HG03025 (cell line): ENCODE results near the gene PDHA1.

Source experiments
- ATAC-seq: cut with Tn5 transposase; IDR thresholded peaks from one replicate; pipeline ENCODE4 v1.9.1; 2021; ENCODE audit warnings: mild to moderate bottlenecking, moderate library complexity; ENCODE audit not compliant: unreplicated experiment, low FRiP score

Gene PDHA1

GRCh38 chrX:19343535-19344408, at the start of gene PDHA1:
Gene PDHA1 (plus strand): TSS chrX:19343927. CDS start chrX:19344038, 111 bp downstream.
- peak; percentile 95 for ATAC-seq

DNA sequence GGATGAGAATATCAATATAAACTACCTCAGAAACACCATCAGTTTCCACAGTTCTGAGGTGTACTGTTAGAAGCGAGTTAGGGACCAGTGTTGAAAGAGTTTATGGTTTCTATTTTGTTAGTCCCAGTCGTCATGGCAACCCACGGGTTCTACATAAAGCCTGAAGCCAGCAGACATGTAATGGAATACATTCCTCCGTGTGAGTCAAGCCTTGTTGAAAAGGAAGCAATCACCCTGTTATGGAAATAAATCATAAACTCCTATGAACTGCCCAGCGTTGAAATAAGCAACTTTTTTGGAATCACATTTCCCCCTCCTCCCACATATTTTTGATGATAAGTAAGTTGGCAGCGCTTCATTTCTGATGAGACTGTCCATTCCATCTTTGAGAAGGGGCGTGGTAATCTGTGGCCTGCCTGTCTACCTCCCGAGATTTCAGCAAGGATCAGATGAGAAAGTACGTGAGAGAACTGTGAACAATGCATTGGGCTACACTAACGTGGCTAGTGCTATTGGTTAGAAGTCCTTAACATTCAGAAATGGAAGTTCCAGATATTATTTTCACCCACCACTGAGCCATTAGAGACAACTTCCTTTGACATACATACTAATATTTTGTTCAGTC, 40.4 kb upstream of the PDHA1 start:
- ATAC-seq: no peak

DNA sequence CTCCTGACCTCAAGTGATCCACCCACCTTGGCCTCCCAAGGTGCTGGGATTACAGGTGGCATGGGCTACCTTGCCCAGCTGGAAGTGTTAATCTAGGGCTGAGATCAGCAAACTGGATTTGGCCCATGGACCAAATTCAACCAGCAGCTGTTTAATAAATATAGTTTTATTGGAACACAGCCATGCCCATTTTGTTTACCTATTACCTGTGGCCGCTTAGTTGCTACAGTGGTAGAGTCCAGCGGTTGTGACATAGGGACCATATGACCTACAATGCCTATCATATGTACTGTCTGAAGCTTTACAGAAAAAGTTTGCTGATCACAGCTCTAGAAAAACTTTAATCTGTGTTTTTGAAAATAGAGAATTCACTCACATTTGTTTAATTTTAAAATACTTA, 17.2 kb upstream of the PDHA1 start:
- ATAC-seq: no peak

DNA sequence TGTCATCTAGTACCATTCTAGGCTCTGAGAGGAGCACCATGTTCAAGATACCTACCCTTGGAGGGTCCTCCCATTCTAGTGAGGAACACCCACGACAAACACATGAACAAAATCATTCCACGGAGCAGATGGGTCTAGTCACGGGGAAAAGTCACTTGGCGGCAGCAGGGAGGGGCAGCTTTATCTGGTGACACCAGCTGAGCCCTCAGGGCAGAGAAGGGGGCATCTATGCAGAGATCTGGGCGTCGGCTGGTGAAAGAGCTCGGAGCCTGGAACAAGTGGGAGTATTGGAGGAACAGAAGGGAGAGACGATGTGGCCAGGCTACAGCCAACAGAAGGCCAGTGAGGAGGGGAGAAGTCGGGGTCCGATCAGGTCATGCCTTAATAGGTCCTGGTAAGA, 11.9 kb upstream of the PDHA1 start:
- ATAC-seq: no peak

- ATAC-seq: no peak
Observed at GRCh38 chrX:19332983-19333382, 10.7 kb upstream of the PDHA1 start.

GRCh38 chrX:19334945-19335626, 8.6 kb upstream of the PDHA1 start:
- ATAC-seq: no peak

DNA sequence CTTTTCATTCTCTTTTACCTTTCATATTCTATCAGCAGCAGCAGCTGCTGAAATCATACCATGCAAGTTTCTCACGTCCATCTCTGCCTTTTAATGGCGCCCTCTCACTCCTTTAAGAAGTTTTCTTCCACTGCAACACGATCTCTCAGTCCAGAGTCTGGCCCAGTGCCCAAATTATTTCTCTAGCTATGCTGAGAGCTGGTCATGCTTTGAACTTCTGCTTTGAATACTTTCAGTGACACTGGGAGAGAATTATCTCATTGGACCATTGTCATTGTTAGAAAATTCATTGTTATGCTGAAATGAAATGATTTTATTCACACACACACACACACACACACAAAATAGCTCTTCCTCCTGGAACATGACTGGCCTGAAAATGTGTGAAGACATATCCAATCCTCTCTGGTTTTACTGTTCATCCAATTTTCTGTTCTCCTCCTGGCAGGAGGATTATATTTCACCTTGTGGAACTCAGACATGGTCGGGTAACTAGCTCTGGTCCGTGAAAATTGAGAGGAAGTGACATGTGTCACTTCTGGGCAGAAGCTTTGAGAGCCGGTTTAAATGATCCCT, 1.3 kb upstream of the PDHA1 start:
- no peak for ATAC-seq

- ATAC-seq: no peak
Observed at GRCh38 chrX:19343085-19343534, 617 bp upstream of the PDHA1 start.

DNA sequence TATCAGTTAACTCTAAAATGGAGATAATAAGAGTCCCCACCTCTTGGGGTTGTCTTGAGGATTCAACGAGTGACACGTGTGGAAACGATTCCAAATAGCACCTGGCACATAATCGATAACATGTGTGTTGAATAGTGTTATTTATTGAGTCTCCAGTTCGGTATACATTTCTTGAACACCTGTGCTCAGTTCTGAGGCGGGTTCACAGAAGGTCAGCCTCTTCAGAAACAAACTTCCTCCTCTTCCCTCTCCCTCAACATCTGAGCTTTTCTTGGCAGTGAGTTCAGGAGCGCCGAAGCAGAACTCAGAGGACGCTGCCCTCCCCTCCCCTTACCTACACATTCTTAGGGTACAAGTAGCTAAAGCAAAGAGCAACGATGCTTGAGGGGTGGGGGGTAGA, 934 bp downstream of the PDHA1 start:
- no peak for ATAC-seq

GRCh38 chrX:19347916-19348315, 4.2 kb downstream of the PDHA1 start:
- ATAC-seq: no peak

DNA sequence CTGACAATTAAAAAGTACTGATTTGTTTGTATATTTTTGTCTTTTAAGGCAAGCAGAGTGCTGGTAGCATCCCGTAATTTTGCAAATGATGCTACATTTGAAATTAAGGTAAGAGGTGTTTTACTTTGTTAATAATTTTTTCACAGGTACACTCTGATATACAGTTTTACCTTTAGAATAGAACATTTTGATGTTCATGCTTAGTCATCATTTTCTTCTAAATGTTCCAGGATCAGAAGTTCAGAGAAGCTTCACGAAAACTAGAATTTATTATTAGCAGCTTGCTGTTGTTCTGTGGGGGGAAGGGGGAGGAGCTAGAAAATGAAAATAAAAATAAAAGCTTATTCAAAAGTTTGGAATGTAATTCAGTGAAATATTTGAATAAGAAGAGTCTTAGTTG, 5.5 kb downstream of the PDHA1 start:
- no peak for ATAC-seq

- ATAC-seq: peak; percentile 59
Observed at GRCh38 chrX:19350941-19351384, 7.2 kb downstream of the PDHA1 start.

DNA sequence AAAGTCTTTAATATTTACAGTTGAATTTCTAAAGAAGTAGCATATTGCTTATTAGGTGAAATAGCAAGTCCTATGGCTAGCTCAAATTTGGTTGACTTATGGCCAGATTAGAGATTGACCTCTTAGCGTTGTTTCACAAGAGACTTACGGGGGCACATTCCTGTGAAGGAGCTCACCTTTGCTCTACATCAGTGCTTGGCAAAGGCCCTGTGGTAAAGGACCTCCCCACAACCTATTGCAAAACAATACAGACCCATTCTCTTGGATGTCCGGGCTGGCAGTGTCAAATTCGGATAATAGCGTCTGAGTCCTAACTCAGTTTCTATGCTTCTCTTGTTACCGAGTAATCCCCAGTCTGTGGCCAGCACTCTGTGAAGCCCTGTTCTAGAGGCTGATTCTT, 10.9 kb downstream of the PDHA1 start:
- ATAC-seq: no peak

DNA sequence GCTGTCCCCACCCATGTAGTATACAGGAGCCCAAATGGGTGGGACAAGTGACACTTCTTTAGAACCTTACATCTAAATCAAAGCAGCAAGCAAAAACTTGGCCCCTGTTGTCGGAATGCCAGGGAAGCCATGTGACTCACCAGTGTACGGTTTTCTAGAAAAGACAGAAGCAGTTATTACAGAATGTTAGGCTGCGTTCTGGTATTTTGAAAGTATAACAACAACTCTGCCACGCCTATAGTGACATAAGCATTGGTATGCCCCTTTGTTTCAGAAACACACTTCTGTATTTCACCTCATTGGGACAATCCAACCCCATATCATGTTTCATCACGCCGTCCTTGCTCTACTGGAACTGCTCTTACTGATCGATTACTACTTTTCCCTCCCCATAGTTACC, 14.8 kb downstream of the PDHA1 start:
- no peak for ATAC-seq

GRCh38 chrX:19360903-19361302, 17.2 kb downstream of the PDHA1 start:
- no peak for ATAC-seq

- ATAC-seq: no peak
Observed at GRCh38 chrX:19361701-19362100, 18.0 kb downstream of the PDHA1 start.

- ATAC-seq: no peak
Observed at GRCh38 chrX:19368576-19368975, 24.8 kb downstream of the PDHA1 start.

GRCh38 chrX:19370061-19370460, 26.3 kb downstream of the PDHA1 start:
- ATAC-seq: no peak

DNA sequence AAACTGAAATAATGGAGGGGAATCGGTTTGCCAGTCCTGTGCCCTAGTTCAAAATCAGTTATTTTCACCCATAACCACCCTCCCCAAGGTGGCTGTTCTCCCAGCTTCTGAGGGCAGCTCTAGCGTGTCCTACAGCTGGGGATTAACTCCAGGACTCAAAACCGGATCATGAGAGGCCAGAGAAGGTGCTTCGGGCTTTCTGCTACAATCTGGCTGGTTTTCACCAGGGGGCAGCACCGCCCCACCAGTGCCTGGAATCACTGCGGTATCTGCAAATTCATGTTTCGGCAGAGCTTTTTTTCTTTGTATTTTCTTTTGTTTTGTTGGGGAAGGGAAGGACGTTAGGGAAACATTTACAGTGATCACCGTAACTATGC, 28.4 kb downstream of the PDHA1 start:
- ATAC-seq: no peak

DNA sequence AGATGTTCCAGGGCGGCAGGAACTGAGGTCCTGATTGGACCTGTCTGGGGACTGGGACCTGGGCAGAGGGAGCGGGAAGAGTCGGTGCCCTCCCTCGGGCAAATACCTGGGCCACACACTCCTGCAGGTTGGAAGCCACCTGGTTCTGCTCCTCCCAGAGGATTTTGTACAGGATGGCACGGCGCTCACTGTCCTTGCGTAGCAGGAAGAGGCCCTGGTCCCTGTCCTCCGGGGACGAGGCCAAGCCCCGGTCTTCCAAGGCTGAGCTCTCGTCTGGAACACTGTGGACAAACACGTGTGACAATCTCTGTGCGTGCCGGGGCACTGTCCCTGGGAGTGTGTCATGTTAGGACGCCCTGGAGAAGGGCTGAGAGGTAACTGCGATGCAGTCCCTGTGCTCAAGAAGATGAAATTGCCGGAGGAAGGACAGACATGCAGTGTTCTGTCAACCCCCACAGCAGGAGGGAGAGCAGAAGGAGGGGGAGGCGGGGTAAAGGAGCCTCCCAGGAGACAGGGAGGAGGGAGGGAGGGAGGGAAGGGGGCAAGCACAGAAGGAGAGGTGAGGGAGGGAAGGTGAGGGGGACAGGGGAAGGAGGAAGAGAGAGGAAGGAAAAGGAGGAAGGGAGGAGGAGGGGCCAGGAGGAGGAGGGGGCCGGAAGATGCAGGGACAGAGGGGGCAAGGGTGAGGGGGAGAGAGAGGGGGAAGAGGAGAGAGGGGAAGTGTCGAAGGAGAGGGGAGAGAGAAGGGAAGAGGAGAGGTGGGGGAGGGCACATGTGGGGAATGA, 29.0 kb downstream of the PDHA1 start:
- ATAC-seq: no peak
